ENCODE measurements around the gene ATP1A1.

DNA sequence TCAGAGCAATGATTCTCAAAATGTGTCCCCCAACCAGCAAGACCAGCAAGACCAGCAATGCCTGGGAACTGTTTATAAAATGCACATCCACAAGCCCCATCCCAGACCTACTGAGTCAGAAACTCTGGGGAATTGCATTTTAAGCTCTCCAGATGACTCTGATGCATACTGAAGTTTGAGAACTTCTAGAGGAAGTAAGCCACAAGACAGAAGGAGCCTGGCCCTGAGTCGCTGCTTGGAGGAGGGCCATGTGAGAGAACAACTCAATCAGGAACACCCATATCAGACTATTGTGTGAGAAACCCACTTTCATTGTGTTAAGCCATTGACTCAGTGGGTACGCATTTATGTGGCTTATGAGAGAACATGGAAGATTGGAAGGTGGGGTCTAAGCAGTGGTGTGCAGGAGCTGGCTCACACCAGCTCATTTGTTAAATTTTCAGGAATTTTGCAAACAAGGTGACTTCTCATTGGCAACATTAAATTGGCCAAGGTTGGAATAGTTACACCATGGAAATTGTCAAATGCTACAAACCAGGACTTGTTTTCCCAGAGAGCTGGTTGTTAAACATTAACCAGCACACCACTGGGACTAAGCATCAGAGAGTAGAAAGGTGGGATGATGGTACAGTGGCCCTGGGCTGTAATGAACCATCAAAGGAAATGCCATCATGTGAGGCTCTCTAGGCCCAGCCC, 38.9 kb downstream of the ATP1A1 start:
- TF ChIP-seq, protein P1, sequence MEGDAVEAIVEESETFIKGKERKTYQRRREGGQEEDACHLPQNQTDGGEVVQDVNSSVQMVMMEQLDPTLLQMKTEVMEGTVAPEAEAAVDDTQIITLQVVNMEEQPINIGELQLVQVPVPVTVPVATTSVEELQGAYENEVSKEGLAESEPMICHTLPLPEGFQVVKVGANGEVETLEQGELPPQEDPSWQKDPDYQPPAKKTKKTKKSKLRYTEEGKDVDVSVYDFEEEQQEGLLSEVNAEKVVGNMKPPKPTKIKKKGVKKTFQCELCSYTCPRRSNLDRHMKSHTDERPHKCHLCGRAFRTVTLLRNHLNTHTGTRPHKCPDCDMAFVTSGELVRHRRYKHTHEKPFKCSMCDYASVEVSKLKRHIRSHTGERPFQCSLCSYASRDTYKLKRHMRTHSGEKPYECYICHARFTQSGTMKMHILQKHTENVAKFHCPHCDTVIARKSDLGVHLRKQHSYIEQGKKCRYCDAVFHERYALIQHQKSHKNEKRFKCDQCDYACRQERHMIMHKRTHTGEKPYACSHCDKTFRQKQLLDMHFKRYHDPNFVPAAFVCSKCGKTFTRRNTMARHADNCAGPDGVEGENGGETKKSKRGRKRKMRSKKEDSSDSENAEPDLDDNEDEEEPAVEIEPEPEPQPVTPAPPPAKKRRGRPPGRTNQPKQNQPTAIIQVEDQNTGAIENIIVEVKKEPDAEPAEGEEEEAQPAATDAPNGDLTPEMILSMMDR (IDR thresholded peaks at IDR 0.05): no peak
- TF ChIP-seq POLR2A (IDR thresholded peaks at IDR 0.05): no peak
